ENCODE results near the gene MPP7.
A peak's percentile ranks its signal among the peaks of the same experiment; 100 is the strongest.
"Not testable (repeated sequence)": the region's sequence is repeated elsewhere in the genome, so short reads cannot be mapped to it uniquely, and the experiment has no call there.

MPP7 gene

DNA sequence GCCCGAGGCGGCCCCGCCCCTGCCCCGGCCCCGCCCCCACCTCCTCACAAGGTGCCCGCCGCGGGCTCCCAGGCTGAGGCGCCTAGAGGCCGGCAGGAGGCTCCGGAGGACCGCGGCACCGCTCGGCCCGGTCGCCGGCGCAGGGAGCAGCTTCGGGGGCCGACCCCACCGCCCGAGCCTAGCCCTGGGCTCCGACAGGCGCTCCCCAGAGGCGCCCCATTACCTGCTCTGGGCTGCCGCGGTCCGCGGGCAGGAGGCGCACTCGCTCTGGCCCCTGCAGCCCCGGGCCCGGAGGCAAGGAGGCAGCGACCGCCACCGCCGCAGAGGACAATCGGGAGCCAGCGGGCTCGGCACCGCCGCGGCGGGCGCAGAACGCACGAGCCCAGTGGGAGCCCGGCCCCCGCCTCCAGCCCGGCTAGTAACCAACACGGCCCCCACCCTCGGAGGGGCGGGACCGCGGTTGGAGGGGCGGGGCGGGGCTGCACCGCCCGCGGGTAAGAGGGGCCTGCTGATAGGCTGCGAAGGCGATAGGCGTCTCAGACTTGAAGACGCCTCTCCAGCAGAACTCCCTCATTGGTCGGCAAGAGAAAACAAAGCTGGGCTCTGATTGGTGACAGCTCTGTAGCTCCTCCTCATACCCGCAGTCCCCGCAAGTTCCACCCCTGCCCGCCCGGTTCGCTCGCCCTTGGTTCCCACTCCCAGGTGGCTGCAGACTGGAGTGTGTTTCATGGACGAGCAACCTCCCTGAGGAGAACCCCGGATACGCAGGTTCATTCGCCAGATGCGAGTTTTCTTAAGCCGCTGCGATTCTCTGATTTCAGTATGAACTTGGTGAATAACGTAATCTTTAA, at the start of gene MPP7:
MPP7 (minus strand) TSS at position 427 of the 851 bp plus-strand sequence. CDS start 64,460 bp downstream, outside the sequence.
- peak; percentile 75 to 90 for DNase-seq

DNA sequence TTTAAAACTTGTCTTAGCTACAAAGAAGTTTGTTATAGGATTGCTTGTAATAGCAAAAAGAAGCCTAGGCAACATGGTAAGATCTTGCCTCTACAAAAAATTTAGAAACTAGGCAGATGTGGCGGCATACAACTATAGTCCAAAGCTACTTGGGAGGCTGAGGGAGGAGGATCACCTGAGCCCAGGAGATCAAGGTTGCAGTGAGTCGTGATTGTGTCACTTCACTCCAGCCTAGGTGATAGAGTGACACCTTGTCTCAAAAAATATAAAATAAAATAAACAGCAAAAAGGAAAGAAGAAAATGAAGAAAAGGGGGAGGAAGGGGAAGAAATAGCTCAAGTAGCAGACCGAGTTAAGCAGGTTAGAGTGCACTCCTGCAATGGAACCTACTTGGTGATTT, 47.0 kb upstream of the MPP7 start:
- DNase-seq, result no peak

DNA sequence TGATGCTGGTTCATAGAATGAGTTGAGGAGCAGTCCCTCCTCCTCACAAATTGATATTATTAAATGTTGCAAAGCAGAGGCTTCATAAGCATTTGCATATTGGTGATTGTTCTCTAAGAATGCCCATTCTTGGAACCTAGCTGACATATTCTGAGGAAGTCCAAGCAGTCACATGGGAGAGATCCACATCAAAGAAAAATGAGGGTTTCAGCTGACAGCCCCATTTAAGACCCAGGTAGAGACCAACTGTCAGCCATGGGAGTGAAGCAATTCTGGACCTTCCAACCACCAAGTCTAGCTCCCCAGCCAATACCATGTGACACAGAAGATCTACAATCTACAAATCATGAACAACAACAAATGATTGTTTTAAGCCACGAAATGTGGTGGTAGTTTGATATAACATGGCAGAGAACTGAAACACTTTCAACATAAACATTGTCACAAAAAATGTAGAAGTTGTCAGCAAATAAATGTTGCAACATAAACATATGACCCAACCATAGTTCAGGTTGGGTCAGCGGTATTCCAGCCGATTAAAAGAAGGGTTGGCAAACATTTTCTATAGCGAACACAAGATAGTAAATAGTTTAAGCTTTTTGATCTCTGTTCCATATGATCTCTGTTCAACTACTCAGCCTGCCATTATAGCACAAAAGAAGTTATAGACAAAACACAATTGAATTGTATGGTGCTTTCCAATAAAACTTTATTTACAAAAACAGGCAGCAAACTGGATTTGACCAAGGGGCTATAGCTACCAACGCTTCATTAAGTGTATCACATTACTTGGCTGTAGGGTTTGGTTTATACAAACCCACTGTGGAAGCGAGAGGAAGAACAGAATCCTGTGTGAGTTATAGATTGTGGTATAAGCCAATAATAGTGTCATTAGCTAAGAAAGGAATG, 41.4 kb upstream of the MPP7 start:
- DNase-seq, result no peak

GRCh38 chr10:28343252-28343651, 40.4 kb upstream of the MPP7 start:
- DNase-seq, result no peak

- DNase-seq, result not testable (repeated sequence)
Measured at GRCh38 chr10:28341679-28342078, 38.8 kb upstream of the MPP7 start.

DNA sequence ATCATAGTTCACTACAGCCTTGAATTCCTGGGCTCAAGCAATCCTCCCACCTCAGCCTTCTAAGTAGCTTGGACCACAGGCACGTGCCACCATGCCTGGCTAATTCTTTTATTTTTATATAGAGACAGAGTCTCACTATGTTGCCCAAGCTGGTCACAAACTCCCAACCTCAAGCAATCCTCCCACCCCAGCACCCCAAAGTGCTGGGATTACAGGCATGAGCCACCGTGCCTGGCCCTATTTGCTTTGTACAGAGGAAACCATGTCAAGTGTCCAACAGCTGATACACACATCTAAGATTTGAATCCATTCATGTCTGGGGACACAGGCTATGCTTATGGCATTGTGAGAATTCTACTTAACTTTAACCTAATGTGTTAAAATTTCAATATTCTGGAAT, 29.9 kb upstream of the MPP7 start:
- DNase-seq, result no peak

- DNase-seq, result no peak
Measured at GRCh38 chr10:28331841-28332240, 29.0 kb upstream of the MPP7 start.

DNA sequence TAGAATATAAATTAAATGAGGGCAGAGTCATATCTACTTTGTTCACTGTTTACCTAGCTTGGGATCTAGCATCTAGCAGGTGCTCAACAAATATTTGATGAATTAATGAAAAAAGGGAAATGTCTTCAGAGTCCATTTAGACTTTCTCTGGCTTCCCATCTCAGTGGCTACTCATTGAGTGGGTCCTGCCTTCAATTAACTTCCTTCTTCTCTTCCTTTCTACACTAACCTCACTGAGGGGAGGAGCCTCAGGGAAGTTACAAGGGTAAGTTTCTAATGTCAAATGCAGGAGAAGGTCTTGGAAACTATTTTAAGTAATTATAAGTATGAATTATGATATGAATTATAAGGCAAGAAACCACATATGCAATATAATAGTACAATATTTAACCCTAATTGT, 28.2 kb upstream of the MPP7 start:
- no peak for DNase-seq

- DNase-seq, result no peak
Measured at GRCh38 chr10:28328346-28328745, 25.5 kb upstream of the MPP7 start.

- DNase-seq, result no peak
Measured at GRCh38 chr10:28327491-28327880, 24.6 kb upstream of the MPP7 start.

DNA sequence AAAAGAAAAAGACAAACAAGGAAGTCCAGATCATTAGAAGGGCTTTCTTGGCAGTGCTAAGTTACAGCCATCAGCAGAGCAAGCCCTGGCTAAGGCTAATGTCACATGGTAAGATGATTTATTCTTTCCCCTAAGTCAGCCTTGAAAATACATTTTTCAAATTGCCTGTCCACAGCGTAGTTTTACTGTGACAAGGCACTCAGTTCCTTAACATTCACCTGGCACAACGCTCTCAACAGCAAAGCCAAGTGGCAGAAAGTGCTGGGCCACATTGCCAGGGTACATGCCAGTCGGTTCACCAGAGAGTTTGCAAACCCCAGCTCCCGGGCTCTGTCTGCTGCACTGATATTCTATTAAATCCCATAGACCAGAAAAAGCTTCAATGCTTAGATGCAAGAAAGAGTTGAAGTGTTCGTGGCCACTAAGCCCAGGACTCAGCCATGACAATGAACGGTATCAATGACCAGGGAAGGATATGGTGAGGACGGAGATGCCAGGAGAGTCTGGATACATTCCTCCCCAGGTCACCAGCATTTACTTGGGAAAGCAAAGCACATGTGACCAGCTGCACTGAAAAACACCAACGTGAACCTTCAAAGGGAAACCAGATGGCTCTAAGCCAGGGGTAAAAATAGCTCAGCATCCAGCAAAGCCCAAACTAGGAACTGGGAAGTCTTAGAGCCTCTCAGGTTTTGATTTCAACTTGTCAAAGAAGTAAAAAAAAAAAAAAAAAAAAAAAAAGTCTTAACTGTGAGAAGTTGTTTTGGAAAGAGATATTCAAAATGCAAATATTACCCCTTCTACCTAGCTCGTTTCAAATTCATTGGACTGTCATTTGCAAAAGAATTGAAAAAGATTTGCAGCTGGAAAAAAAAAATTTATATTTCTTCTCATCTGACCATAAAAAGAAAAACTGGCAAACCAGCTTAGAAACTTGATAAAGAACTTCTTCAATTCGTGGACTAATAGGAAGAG, 23.9 kb upstream of the MPP7 start:
- no peak for DNase-seq

DNA sequence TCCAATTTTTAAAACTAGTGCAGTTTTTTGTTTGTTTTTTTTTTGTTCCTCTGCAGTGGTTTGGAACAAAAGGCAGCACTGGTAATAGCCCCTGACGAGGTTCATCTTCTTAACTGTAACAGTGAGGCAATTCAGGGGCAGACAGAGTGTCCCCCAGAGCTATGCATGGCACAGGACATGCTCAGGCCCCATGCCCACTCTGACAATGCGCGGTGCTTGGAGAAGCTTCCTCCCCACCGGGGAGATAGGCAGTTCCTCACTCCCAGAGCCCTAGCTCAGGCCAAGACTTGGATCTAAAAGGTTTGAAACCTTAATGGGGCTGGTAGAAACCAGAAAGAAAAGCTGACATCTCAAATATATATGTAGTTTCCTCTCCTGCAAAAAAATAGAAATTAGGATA, 17.9 kb upstream of the MPP7 start:
- no peak for DNase-seq

DNA sequence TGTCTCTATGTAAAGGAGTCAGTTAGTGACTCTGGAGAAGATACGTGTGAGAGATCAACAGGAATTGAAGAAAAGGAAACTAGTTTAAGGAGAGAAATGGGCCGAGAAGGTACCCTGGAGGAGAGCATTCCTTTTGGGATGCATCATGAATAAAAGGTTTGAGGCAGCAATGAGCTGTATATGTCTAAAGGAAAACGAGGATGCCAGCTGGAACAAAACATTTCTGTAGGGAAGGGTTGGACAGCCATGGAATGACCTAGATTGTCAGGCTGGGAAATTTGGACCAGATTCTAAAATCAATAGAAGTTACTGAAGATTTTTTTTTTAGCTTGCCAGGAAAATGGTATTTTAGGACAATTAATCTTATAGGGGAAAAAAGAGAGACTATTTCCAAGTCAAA, 17.2 kb upstream of the MPP7 start:
- no peak for DNase-seq

GRCh38 chr10:28319061-28319460, 16.2 kb upstream of the MPP7 start:
- not testable (repeated sequence) for DNase-seq

DNA sequence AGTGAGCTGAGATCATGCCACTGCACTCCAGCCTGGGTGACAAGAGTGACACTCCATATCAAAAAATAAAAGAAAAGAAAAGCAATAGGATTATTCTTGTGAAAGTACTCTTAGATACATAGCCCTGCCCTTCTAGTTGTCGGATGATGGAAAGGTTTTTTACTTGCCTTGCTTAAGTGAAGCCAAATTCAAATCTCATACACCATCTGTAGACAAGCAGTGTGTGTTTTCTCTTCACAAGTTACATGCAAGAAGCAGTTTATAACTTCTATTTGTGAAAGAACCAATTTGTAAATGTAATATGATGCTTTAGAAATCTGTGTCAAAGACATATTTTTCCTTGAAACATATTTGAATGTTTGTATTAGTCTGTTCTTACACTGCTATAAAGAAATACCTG, 15.8 kb upstream of the MPP7 start:
- DNase-seq, result no peak

GRCh38 chr10:28317760-28318159, 14.9 kb upstream of the MPP7 start:
- DNase-seq, result peak in 1 of 2 experiments; percentile 4

- no peak for DNase-seq
Measured at GRCh38 chr10:28316696-28317095, 13.8 kb upstream of the MPP7 start.

GRCh38 chr10:28315140-28315539, 12.3 kb upstream of the MPP7 start:
- DNase-seq, result no peak

- DNase-seq, result no peak
Measured at GRCh38 chr10:28314211-28314610, 11.3 kb upstream of the MPP7 start.

- no peak for DNase-seq
Measured at GRCh38 chr10:28312572-28312971, 9.7 kb upstream of the MPP7 start.

DNA sequence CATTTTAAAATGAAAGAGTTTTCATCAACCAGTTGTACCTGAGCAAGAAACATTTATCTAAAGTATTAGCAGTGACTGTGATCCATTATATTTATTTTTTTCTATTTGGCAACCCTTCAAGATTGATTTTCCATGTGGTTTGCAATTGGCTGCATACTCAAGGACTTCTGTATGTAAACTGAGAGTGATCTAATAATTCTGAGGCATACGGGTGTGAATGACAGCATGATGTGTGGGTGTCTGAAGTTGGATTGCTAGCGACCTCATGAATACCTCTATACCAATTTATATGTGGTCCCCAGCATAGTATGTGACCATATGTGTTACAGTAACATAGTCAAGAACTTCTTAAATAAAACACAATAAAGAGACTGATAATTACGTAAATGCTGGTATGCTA, 8.2 kb upstream of the MPP7 start:
- DNase-seq, result no peak

GRCh38 chr10:28307267-28307666, 4.4 kb upstream of the MPP7 start:
- DNase-seq, result no peak

DNA sequence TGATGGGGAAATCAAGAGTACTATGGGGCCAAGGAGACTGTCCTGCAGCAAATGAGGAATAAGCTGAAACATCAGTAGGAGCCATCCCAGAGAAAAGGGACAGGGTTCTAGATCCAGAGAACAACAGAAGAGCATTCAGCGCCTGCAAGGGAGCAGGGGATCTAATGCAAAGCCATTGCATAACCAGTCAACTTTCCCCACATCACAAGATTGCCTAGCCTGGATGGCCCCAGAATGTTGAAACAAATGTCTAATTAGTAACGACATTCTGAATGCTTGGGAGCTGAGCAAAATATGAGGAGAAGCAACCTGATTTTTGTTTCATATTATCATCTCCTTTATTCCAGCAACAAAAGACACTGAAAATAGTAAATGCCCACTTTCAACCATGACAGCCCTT, 2.7 kb upstream of the MPP7 start:
- DNase-seq, result no peak
